Esophagus muscularis mucosa (tissue), 4 donors: ENCODE data around the gene CAMSAP2.

Experiments used
- CTCF ChIP-seq, 3 experiments: fragments of 200-600 bp in 2 of 3; fragments of 450-650 bp in 1 of 3; sonication (generic) in 2 of 3; IDR thresholded peaks; one replicate each; pipeline ENCODE4 v1.5.1; 2017 to 2019; ENCODE audit warnings: antibody characterized with exemption in 3 of 3, mild to moderate bottlenecking in 2 of 3, moderate library complexity in 1 of 3
- EP300 ChIP-seq: sonication (generic); formaldehyde crosslinking; IDR thresholded peaks from one replicate; pipeline ENCODE4 v1.6.1; 2017; ENCODE audit warnings: antibody characterized with exemption
- POLR2A ChIP-seq: fragments of 450-650 bp; IDR thresholded peaks from one replicate; pipeline ENCODE4 v1.6.1; 2017; ENCODE audit warnings: antibody characterized with exemption, moderate library complexity, mild to moderate bottlenecking, low read depth
- POLR2AphosphoS5 ChIP-seq, 2 donors: sonication (generic); formaldehyde crosslinking; IDR thresholded peaks; one replicate each; pipeline ENCODE4 v1.6.1; 2017; ENCODE audit warnings: antibody characterized with exemption in 2 of 2

GRCh38 chr1:200901350-200901749, 162.7 kb downstream of the CAMSAP2 start:
- TF ChIP-seq CTCF (IDR thresholded peaks at IDR 0.05) = no peak
- TF ChIP-seq EP300 = no peak
- no peak for TF ChIP-seq POLR2AphosphoS5 (IDR thresholded peaks at IDR 0.05)
- no peak for TF ChIP-seq POLR2A
